ENCODE measurements around the gene CFAP99. TPM values are rescaled to one million over a fixed set of nuclear protein-coding genes. Genes with fewer than 3 reads are reported as not detected.
A peak's percentile ranks its signal among the peaks of the same experiment; 100 is the strongest.
"Not testable (repeated sequence)": the region's sequence is repeated elsewhere in the genome, so short reads cannot be mapped to it uniquely, and the experiment has no call there.

The CFAP99 gene
- total and polyA plus RNA-seq, 2 donors from 2014 or later = 1.5 to 1.7 TPM

DNA sequence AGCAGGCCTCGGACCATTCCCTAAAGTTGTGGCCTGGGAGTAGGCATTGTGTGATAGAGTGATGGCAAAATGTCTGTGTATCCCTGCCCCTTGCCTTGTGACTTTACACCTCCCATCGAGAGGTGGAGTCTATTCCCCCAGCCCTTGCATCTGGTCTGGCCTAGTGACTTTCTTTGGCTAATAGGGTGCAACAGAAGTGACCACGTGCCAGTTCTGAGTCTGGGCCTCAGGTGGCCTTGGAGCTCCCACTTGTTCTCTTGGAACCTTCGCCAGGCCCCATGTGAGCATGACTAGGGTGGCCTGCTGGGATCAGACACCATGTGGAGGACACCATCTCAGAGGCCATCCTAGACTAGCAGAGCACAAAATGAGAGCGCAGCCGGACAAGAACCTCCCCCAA is 46.3 kb downstream of the CFAP99 start:
- DNase-seq (peak in 1 of 5 donors; percentile 39), FAIRE-seq (no peak)
- no peak overlapping the region for H3K4me3 ChIP-seq (ENCODE audit: low read length in 3 of 3)
- no peak overlapping the region for H3K9ac ChIP-seq (ENCODE audit: low read length in 3 of 3)
- no peaks in the 10 kb centered on the region for H3K27me3 ChIP-seq (ENCODE audit: control insufficient read depth, insufficient read depth, low read length)
- intact Hi-C loops (cut with DNase I) = no loop called here
- TF ChIP-seq, protein P1, sequence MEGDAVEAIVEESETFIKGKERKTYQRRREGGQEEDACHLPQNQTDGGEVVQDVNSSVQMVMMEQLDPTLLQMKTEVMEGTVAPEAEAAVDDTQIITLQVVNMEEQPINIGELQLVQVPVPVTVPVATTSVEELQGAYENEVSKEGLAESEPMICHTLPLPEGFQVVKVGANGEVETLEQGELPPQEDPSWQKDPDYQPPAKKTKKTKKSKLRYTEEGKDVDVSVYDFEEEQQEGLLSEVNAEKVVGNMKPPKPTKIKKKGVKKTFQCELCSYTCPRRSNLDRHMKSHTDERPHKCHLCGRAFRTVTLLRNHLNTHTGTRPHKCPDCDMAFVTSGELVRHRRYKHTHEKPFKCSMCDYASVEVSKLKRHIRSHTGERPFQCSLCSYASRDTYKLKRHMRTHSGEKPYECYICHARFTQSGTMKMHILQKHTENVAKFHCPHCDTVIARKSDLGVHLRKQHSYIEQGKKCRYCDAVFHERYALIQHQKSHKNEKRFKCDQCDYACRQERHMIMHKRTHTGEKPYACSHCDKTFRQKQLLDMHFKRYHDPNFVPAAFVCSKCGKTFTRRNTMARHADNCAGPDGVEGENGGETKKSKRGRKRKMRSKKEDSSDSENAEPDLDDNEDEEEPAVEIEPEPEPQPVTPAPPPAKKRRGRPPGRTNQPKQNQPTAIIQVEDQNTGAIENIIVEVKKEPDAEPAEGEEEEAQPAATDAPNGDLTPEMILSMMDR (IDR thresholded peaks at IDR 0.05; ENCODE audit: borderline replicate concordance, extremely low read depth, insufficient read depth) = no peak
- peaks cover 0 to 15% (median 8%) of the 10 kb centered on the region in 3 donors for H3K4me1 ChIP-seq (ENCODE audit: control insufficient read depth in 2 of 3, insufficient read depth in 2 of 3, low read depth in 1 of 3, low read length in 3 of 3)
- no peaks in the 10 kb centered on the region for H3K36me3 ChIP-seq (ENCODE audit: control insufficient read depth in 2 of 3, insufficient read depth in 3 of 3, low read length in 3 of 3)
- no peaks in the 10 kb centered on the region for H3K9me3 ChIP-seq (ENCODE audit: control insufficient read depth in 2 of 3, insufficient read depth in 1 of 3, low read length in 3 of 3)
- no peak overlapping the region for H3K27ac ChIP-seq (ENCODE audit: low read depth in 2 of 2, low read length in 2 of 2)

DNA sequence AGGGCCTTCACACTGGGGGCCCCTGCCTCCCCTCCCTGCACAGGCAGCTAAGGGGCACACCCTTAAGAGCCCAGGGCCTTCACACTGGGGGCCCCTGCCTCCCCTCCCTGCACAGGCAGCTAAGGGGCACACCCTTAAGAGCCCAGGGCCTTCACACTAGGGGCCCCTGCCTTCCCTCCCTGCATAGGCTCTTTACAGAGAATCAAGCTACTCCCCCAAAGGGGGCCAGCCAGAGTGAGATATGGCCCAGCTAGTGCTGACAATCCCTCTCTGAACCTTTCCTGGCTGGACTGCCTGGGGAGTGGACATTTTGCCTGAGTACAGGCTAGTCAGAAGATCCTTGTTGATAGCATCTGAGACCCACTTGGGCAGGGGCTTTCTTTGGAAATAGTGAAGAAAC is 46.8 kb downstream of the CFAP99 start:
- H3K9me3 ChIP-seq (ENCODE audit: control insufficient read depth in 2 of 3, insufficient read depth in 1 of 3, low read length in 3 of 3); H3K4me3 ChIP-seq (ENCODE audit: low read length in 3 of 3); H3K9ac ChIP-seq (ENCODE audit: low read length in 3 of 3); H3K27me3 ChIP-seq (ENCODE audit: control insufficient read depth, insufficient read depth, low read length); H3K27ac ChIP-seq (ENCODE audit: low read depth in 2 of 2, low read length in 2 of 2); intact Hi-C loops (cut with DNase I); H3K36me3 ChIP-seq (ENCODE audit: control insufficient read depth in 2 of 3, insufficient read depth in 3 of 3, low read length in 3 of 3); FAIRE-seq: not testable (repeated sequence)
- peaks cover 2 to 20% (median 12%) of the 10 kb centered on the region in 3 donors for H3K4me1 ChIP-seq (ENCODE audit: control insufficient read depth in 2 of 3, insufficient read depth in 2 of 3, low read depth in 1 of 3, low read length in 3 of 3)
- peak in 1 of 5 donors; percentile 9 for DNase-seq

DNA sequence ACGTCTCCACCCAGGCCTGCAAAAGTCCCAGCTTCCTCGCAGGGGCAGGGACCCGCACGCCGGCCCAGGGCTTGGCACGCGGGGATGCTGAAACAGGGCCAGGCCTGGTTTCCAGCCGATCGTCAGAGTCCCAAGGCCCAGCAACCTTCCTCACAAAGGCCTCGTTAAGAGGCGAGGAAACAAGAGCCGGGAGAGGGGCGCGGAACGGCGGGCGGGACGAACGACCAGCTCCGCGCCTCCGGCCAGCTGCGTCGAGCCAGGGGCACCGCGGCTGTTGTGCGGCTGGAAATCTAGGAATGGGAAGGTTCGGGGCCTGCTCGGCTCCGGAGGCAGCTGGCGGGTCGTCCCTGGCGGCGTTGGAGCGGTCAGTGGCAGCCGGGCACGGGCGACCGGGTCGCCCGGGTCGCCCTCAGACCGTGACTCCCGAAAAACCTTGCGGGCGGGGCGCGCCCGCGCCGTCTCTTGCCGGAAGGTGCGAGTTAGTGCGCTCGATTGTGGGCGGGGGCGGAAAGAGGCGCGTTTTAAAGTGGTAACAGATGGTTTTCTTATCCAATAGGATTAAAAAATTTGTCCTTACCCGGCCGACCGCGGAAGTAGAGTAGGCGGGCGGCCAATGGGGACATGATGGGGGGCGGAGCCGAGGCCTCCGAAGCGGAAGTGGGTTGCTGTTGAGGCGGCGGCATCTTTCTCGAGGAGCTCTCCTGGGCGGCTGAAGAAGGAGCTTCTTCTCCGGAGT is 49.9 kb downstream of the CFAP99 start, which contains the start of gene RNF4:
Gene RNF4 (plus strand): TSS at position 651 of the 736 bp plus-strand sequence. CDS start 21,388 bp downstream, outside the sequence.
- Histone ChIP-seq H3K4me3 (ENCODE audit: low read length in 3 of 3) (peak within 1 kb of the TSS; percentile 84 to 90 (median 87)), H3K27ac (ENCODE audit: low read depth in 2 of 2, low read length in 2 of 2) (peak within 1 kb of the TSS; percentile 89 to 93), H3K4me1 (ENCODE audit: control insufficient read depth in 2 of 3, insufficient read depth in 2 of 3, low read depth in 1 of 3, low read length in 3 of 3) (peaks cover 2 to 15% (median 14%) of the 10 kb centered on the region in 3 donors), H3K27me3 (ENCODE audit: control insufficient read depth, insufficient read depth, low read length) (no peaks in the 10 kb centered on the region), H3K9me3 (ENCODE audit: control insufficient read depth in 2 of 3, insufficient read depth in 1 of 3, low read length in 3 of 3) (peaks cover 0 to 1% (median 0%) of the 10 kb centered on the region in 3 donors), H3K36me3 (ENCODE audit: control insufficient read depth in 2 of 3, insufficient read depth in 3 of 3, low read length in 3 of 3) (peaks cover 0 to 10% (median 7%) of the 10 kb centered on the region in 3 donors), H3K9ac (ENCODE audit: low read length in 3 of 3) (peak within 1 kb of the TSS; percentile 79 to 97 (median 90))
- TF ChIP-seq, protein P1 (IDR thresholded peaks at IDR 0.05; ENCODE audit: borderline replicate concordance, extremely low read depth, insufficient read depth) = no peak
- DNase-seq (peak; percentile 96 to 99 (median 98)), FAIRE-seq (peak; percentile 85)
- intact Hi-C loops (cut with DNase I) = no loop called here

DNA sequence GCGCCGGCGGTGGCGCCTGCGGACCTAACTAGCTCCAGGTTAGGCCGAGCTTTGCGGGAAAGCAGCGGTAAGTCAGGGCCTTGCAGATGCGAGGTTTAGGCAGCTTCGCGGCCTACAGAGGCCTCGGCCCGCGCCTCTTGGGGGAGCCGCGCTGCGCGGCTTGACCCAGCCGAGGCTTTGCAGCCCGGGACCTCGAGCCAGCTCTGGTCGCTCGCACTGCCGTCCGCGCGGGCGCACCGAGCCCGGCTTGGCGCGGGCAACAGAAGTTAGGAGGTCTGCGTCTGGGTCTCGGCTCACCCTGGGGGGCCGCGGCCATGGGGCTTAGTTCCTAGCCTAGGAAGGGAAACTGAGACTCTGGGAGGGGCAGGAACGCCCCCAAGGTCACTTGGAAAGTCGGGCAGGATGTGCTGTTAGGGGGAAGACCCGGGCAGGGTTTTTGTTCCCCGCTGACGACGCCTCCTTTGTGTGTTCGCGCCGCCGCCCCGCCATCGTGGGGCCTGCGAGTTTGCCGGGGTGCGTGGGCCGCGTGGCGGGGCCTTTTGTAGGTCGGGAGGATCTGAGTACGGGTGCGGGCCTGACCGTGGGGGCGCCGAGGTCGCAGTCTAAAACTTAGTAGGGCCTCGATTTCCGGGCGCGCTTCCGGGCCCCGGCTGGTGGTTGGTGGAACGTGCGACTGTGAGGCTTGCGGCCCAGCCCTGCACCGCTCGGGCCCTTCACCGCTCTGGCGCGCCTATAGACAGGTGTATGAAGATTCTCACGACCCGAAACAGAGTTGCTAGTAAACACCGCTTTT is 50.6 kb downstream of the CFAP99 start:
- peak overlapping the region; percentile 84 to 90 (median 87) for H3K4me3 ChIP-seq (ENCODE audit: low read length in 3 of 3)
- peaks cover 2 to 15% (median 14%) of the 10 kb centered on the region in 3 donors for H3K4me1 ChIP-seq (ENCODE audit: control insufficient read depth in 2 of 3, insufficient read depth in 2 of 3, low read depth in 1 of 3, low read length in 3 of 3)
- peak overlapping the region; percentile 79 to 97 (median 87) for H3K9ac ChIP-seq (ENCODE audit: low read length in 3 of 3)
- TF ChIP-seq, protein P1 (IDR thresholded peaks at IDR 0.05; ENCODE audit: borderline replicate concordance, extremely low read depth, insufficient read depth) = no peak
- FAIRE-seq (no peak), DNase-seq (peak; percentile 39 to 85 (median 57))
- H3K36me3 ChIP-seq (ENCODE audit: control insufficient read depth in 2 of 3, insufficient read depth in 3 of 3, low read length in 3 of 3) = peaks cover 0 to 10% (median 7%) of the 10 kb centered on the region in 3 donors
- H3K27me3 ChIP-seq (ENCODE audit: control insufficient read depth, insufficient read depth, low read length) = no peaks in the 10 kb centered on the region
- peaks cover 0 to 1% (median 0%) of the 10 kb centered on the region in 3 donors for H3K9me3 ChIP-seq (ENCODE audit: control insufficient read depth in 2 of 3, insufficient read depth in 1 of 3, low read length in 3 of 3)
- intact Hi-C loops (cut with DNase I) = no loop called here
- peak overlapping the region; percentile 89 to 93 for H3K27ac ChIP-seq (ENCODE audit: low read depth in 2 of 2, low read length in 2 of 2)
